HG03575 (cell line): ENCODE data around the gene CFAP410.

Experiments
- ATAC-seq: cut with Tn5 transposase; IDR thresholded peaks from one replicate; pipeline ENCODE4 v1.9.1; 2021; ENCODE audit not compliant: unreplicated experiment, insufficient number of reproducible peaks, low FRiP score; ENCODE audit errors: extremely low read depth

The CFAP410 gene

GRCh38 chr21:44323591-44323990 is 15.6 kb downstream of the CFAP410 start:
- no peak for ATAC-seq

- no peak for ATAC-seq
Observed at GRCh38 chr21:44322621-44323325, 16.4 kb downstream of the CFAP410 start.

- ATAC-seq: no peak
Observed at GRCh38 chr21:44321846-44322450, 17.2 kb downstream of the CFAP410 start.

GRCh38 chr21:44320847-44321246 is 18.3 kb downstream of the CFAP410 start:
- ATAC-seq: no peak

GRCh38 chr21:44319407-44320065 is 19.7 kb downstream of the CFAP410 start:
- no peak for ATAC-seq

- ATAC-seq: no peak
Observed at GRCh38 chr21:44318489-44319285, 20.5 kb downstream of the CFAP410 start.

GRCh38 chr21:44317871-44318270 is 21.3 kb downstream of the CFAP410 start:
- no peak for ATAC-seq

- ATAC-seq: no peak
Observed at GRCh38 chr21:44317241-44317782, 21.9 kb downstream of the CFAP410 start.

GRCh38 chr21:44316277-44316900 is 22.8 kb downstream of the CFAP410 start:
- no peak for ATAC-seq

- no peak for ATAC-seq
Observed at GRCh38 chr21:44315691-44316203, 23.4 kb downstream of the CFAP410 start.

GRCh38 chr21:44314561-44314960 is 24.6 kb downstream of the CFAP410 start:
- no peak for ATAC-seq

- ATAC-seq: no peak
Observed at GRCh38 chr21:44314128-44314527, 25.1 kb downstream of the CFAP410 start.

- ATAC-seq: no peak
Observed at GRCh38 chr21:44313451-44313850, 25.7 kb downstream of the CFAP410 start.

GRCh38 chr21:44312716-44313115 is 26.5 kb downstream of the CFAP410 start:
- no peak for ATAC-seq

- no peak for ATAC-seq
Observed at GRCh38 chr21:44312089-44312488, 27.1 kb downstream of the CFAP410 start.

- ATAC-seq: no peak
Observed at GRCh38 chr21:44310628-44311507, 28.3 kb downstream of the CFAP410 start.

- ATAC-seq: no peak
Observed at GRCh38 chr21:44306936-44307704, 32.1 kb downstream of the CFAP410 start.
